Stimulated activated memory B cell treated with anti-CD40 and anti-IgM and Interleukin-4, amounts not matched to agents 10 μg/mL and 1 μg/mL and 100 μg/mL, for 72 hours (primary cell): ENCODE results near the gene ASPRV1.
"Not testable (repeated sequence)": the region's sequence is repeated elsewhere in the genome, so short reads cannot be mapped to it uniquely, and the experiment has no call there.

Source experiments
- ATAC-seq: fragments of 150-1000 bp; cut with Tn5 transposase; 2 replicates; pipeline ENCODE4 v1.10.0; 2021
- H3K27ac Mint-ChIP-seq: one replicate; pipeline ENCODE4 v1.8.0; 2022; ENCODE audit warnings: mild to moderate bottlenecking, mixed read lengths
- H3K27me3 Mint-ChIP-seq: one replicate; pipeline ENCODE4 v1.8.0; 2022; ENCODE audit warnings: mixed read lengths
- H3K36me3 Mint-ChIP-seq: one replicate; pipeline ENCODE4 v1.8.0; 2022; ENCODE audit warnings: mixed read lengths
- H3K4me1 Mint-ChIP-seq: one replicate; pipeline ENCODE4 v1.8.0; 2022; ENCODE audit warnings: mixed read lengths
- H3K4me3 Mint-ChIP-seq: one replicate; pipeline ENCODE4 v1.8.0; 2022; ENCODE audit warnings: mild to moderate bottlenecking, moderate library complexity, mixed read lengths
- H3K9me3 Mint-ChIP-seq: one replicate; pipeline ENCODE4 v1.8.0; 2022; ENCODE audit warnings: mixed read lengths

ASPRV1 gene

GRCh38 chr2:69957965-69958364 is 3.5 kb downstream of the ASPRV1 start:
- Mint-ChIP-seq H3K36me3 (no peaks in the 10 kb centered on the region), H3K4me1 (peaks cover 1% of the 10 kb centered on the region), H3K27ac (no peak overlapping the region), H3K4me3 (no peak overlapping the region), H3K27me3 (no peaks in the 10 kb centered on the region), H3K9me3 (no peaks in the 10 kb centered on the region)
- no peak for ATAC-seq

GRCh38 chr2:69956475-69956979 is 4.9 kb downstream of the ASPRV1 start:
- Mint-ChIP-seq H3K36me3 (no peaks in the 10 kb centered on the region), H3K4me3 (no peak overlapping the region), H3K4me1 (peaks cover 11% of the 10 kb centered on the region), H3K9me3 (no peaks in the 10 kb centered on the region), H3K27ac (no peak overlapping the region), H3K27me3 (no peaks in the 10 kb centered on the region)
- ATAC-seq: no peak

GRCh38 chr2:69955029-69955428 is 6.4 kb downstream of the ASPRV1 start:
- Mint-ChIP-seq H3K4me1 (peaks cover 11% of the 10 kb centered on the region), H3K9me3 (no peaks in the 10 kb centered on the region), H3K27ac (no peak overlapping the region), H3K27me3 (no peaks in the 10 kb centered on the region), H3K36me3 (no peaks in the 10 kb centered on the region), H3K4me3 (no peak overlapping the region)
- ATAC-seq: no peak

GRCh38 chr2:69954084-69954483 is 7.3 kb downstream of the ASPRV1 start:
- Mint-ChIP-seq H3K27ac (no peak overlapping the region), H3K4me1 (peaks cover 11% of the 10 kb centered on the region), H3K27me3 (no peaks in the 10 kb centered on the region), H3K36me3 (no peaks in the 10 kb centered on the region), H3K9me3 (no peaks in the 10 kb centered on the region), H3K4me3 (no peak overlapping the region)
- no peak for ATAC-seq

DNA sequence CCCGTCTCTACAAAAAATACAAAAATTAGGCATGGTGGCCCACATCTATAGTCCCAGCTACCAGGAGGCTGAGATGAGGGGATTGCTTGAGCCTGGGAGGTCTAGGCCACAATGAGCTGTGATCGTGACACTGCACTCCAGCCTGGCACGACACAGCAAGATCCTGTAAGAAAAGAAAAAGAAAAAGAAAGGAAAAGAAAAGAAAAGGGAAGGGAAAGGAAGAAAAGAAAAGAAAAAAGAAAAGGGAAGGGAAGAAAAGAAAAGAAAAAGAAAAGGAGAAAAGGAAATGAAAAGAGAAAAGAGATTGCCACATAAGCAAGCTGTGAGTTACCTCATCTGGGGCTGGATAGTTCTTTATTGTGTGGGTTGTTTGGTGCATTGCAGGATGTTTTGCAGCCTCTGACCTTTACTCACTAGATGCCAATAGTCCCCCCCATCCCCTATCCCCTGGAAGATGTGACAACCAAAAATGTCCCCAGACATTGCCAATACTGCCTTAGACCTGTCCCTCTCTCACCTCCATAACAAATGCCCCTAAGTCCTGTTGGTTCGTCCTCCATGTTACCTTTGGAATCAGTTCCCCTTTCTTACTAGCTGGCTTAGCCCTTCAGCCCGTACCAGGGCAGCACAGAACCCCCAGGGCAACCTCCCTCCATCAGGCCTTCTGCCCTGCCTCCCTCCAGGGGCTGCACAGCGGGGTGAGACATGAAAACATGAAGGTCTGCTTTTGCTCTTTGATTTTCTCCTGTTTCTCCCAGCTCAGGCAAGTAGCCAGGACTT is 8.9 kb downstream of the ASPRV1 start:
- ATAC-seq: no peak
- Mint-ChIP-seq H3K27ac (no peak overlapping the region), H3K9me3 (no peaks in the 10 kb centered on the region), H3K36me3 (no peaks in the 10 kb centered on the region), H3K4me3 (no peak overlapping the region), H3K4me1 (peaks cover 11% of the 10 kb centered on the region), H3K27me3 (no peaks in the 10 kb centered on the region)

- H3K9me3 Mint-ChIP-seq: not testable (repeated sequence)
Measured at GRCh38 chr2:69950671-69951070, 10.8 kb downstream of the ASPRV1 start.

DNA sequence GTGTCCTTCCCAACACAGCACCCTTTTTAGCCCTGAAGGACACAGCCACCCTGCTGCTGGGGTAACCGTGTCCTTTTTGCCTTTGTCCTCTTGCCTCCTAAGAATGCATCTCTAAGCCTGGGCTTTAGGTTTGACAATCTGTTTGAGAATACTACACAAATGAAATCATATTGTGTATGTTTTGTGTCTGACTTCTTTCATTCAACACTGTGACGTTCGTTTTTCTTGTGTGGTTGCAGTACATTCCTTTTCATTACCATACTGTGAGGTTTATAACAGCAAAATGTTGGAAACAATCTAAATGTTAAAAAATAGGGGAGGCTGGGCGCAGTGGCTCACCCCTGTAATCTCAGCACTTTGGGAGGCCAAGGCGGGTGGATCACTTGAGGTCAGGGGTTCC is 11.2 kb downstream of the ASPRV1 start:
- H3K4me3 Mint-ChIP-seq: no peak overlapping the region
- H3K4me1 Mint-ChIP-seq: peaks cover 28% of the 10 kb centered on the region

More at GRCh38 chr2:69950671-69951070, 10.8 kb downstream of the ASPRV1 start:
- not testable (repeated sequence) for ATAC-seq, H3K36me3 Mint-ChIP-seq, H3K27ac Mint-ChIP-seq, H3K4me3 Mint-ChIP-seq, H3K27me3 Mint-ChIP-seq
- H3K4me1 Mint-ChIP-seq: peaks cover 25% of the 10 kb centered on the region

DNA sequence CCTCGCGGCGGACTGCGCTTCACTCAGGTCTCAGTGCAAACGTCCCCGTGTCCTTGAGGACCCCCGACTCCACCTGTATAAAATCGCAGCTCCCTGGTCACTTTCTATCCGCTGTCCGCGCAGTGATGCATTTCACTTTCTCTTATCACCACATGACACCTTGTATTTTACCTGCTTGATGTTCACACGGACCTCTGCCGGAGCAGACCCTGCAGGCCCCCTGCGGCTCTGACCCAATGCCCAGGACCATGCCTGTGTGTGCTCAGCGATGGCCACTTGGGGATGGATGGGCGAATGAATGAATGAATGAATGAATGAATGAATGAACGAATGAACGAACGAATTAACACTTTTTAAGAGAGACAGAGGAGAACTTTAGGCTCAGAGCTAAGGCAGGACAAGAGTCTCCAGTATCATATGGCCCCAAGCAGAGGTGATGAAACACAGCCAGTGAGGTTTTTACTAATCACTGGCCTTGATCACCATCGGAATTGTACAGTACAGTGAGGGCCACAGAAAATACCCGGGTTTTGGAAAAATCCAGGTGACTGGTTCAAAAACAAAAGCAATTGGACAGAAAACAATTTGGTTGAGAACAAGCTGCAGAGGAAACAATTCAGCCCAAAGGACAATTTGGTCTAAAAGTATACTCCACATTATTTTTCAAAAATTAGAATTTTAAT is 12.3 kb downstream of the ASPRV1 start:
- H3K9me3 Mint-ChIP-seq: no peaks in the 10 kb centered on the region
- H3K27ac Mint-ChIP-seq: no peak overlapping the region
- no peak overlapping the region for H3K4me3 Mint-ChIP-seq
- peaks cover 28% of the 10 kb centered on the region for H3K4me1 Mint-ChIP-seq
- no peak for ATAC-seq
- H3K36me3 Mint-ChIP-seq: peaks cover 5% of the 10 kb centered on the region
- H3K27me3 Mint-ChIP-seq: no peaks in the 10 kb centered on the region

More for the DNA sequence above, 11.2 kb downstream of the ASPRV1 start:
- Mint-ChIP-seq H3K27ac (no peak overlapping the region), H3K9me3 (no peaks in the 10 kb centered on the region), H3K27me3 (no peaks in the 10 kb centered on the region), H3K36me3 (no peaks in the 10 kb centered on the region)
- no peak for ATAC-seq

DNA sequence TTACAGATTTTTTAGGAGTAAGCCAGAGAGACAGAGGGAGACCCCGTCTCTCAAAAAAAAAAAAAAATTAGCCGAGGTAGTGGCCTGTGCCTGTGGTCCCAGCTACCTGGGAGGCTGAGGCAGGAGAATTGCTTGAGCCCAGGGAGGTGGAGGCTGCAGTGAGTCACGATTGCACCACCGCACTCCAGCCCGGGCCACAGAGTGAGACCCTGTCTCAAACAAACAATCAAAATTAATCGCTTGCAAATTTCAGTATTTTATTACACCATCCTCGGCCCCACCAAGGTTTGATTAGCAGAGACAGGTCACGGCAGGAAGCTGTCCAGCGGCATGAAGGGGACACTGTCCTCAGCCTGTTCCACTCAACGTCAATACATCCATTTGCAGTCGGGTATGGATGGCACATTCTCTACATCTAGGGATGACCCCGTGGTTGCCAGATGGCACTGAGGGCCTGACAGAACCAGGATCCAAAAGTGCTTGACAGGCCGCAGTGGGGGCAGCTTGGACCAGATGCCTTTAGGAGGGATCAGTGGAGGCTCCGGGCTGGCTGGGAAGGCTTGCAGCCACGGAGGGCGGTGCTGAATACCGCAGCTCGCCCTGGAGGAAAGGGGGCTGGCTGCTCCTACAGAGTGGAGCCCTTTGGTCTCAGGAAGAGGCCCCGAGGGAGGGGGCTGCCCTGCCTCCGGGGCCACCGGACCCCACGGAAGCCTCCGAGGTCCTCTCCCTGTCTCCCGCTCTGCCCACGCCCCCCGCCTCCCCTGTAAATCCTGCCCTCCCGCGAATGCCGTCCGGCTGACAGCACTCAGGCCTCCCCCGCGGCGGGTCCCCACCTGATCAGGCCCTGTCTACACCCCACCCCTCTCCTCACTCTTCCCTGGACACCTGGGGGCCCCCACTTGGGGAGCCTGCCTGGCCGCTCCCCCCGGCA is 13.1 kb downstream of the ASPRV1 start:
- Mint-ChIP-seq H3K9me3 (no peaks in the 10 kb centered on the region), H3K27ac (no peak overlapping the region), H3K4me3 (no peak overlapping the region), H3K4me1 (peaks cover 28% of the 10 kb centered on the region), H3K36me3 (peaks cover 7% of the 10 kb centered on the region), H3K27me3 (no peaks in the 10 kb centered on the region)
- ATAC-seq: peak; percentile 25

DNA sequence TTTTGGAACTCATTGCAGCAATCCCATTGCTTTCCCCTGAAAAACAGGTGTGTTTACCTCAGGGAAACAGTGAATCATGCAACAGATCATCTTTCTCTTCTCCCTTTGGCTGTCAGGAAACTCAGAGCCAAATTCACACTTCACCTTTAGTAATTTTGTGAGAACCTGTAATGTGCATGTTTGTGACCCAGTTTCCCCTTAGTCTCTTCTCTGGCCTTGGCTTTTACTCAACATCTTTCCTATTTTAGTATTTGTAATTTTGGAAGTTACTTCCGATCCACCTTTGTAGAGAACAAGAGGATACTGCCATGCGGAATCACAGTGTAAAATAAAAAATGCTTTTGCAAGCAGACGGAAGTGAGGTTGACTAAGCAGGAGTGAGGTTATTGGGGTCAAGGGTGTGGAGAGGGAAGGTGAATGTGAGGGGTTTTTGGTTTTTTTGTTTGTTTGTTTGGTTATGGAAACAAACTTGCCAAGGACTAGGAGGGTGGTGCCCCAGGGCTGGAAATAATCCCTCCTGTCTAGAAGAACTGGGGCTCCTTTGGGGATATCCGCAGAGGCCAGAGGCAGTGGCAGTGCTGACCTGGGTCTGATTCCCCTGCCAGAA is 14.0 kb downstream of the ASPRV1 start:
- peaks cover 21% of the 10 kb centered on the region for H3K4me1 Mint-ChIP-seq
- peaks cover 13% of the 10 kb centered on the region for H3K36me3 Mint-ChIP-seq
- H3K4me3 Mint-ChIP-seq: no peak overlapping the region
- no peak for ATAC-seq
- H3K9me3 Mint-ChIP-seq: no peaks in the 10 kb centered on the region
- peak overlapping the region; percentile 48 for H3K27ac Mint-ChIP-seq
- no peaks in the 10 kb centered on the region for H3K27me3 Mint-ChIP-seq

- peak; percentile 69 for ATAC-seq
- Mint-ChIP-seq H3K27me3 (no peaks in the 10 kb centered on the region), H3K4me3 (no peak overlapping the region), H3K9me3 (no peaks in the 10 kb centered on the region), H3K27ac (peak overlapping the region; percentile 48), H3K36me3 (peaks cover 21% of the 10 kb centered on the region), H3K4me1 (peaks cover 17% of the 10 kb centered on the region)
Measured at GRCh38 chr2:69946351-69947324, 14.8 kb downstream of the ASPRV1 start.

DNA sequence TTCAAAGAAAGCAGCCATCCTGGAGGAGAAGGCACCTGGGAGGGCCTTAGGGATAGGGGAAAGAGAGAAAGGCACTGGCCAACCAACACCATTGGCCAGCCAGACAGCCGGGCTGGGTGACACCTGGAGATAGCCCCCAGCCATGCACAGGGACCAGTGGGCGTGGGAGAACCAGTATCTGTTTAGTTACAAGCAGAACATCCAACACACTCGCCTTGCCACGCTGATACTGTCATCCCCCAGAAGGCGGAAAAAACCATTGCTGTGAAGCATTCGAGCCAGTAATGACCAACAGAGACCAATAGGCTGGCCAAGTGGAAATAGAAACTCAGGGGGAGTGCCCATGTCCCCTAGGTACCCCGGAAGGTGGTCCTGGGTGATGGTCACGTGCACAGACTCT is 15.5 kb downstream of the ASPRV1 start:
- H3K27ac Mint-ChIP-seq: no peak overlapping the region
- no peak overlapping the region for H3K4me3 Mint-ChIP-seq
- H3K27me3 Mint-ChIP-seq: no peaks in the 10 kb centered on the region
- peaks cover 22% of the 10 kb centered on the region for H3K36me3 Mint-ChIP-seq
- H3K9me3 Mint-ChIP-seq: no peaks in the 10 kb centered on the region
- ATAC-seq: no peak
- H3K4me1 Mint-ChIP-seq: peaks cover 17% of the 10 kb centered on the region

GRCh38 chr2:69945441-69945840 is 16.0 kb downstream of the ASPRV1 start:
- ATAC-seq: no peak
- Mint-ChIP-seq H3K4me3 (no peak overlapping the region), H3K4me1 (peaks cover 17% of the 10 kb centered on the region), H3K27ac (no peak overlapping the region), H3K27me3 (no peaks in the 10 kb centered on the region), H3K36me3 (peaks cover 26% of the 10 kb centered on the region), H3K9me3 (no peaks in the 10 kb centered on the region)

GRCh38 chr2:69944756-69945155 is 16.7 kb downstream of the ASPRV1 start:
- Mint-ChIP-seq H3K9me3 (no peaks in the 10 kb centered on the region), H3K27ac (no peak overlapping the region), H3K27me3 (no peaks in the 10 kb centered on the region), H3K4me1 (peaks cover 17% of the 10 kb centered on the region), H3K36me3 (peaks cover 30% of the 10 kb centered on the region), H3K4me3 (no peak overlapping the region)
- ATAC-seq: no peak
